ENCODE measurements around the gene MATCAP1.

- TF ChIP-seq REST (IDR thresholded peaks at IDR 0.05) (no peak), POLR2A (IDR thresholded peaks at IDR 0.05; ENCODE audit: low read length) (no peak), HOXB5 (CRISPR knock-in tag; IDR thresholded peaks at IDR 0.05) (no peak)
These were observed 19.3 kb upstream of the MATCAP1 start for GRCh38 chr16:67202956-67203493.
